ENCODE data around the gene HES2. TPM values are rescaled to one million over a fixed set of nuclear protein-coding genes. Genes with fewer than 3 reads are reported as not detected.

The HES2 gene
- total and polyA plus RNA-seq, 2 of the 4 experiments (the other 2 are of a cell fraction): not detected

DNA sequence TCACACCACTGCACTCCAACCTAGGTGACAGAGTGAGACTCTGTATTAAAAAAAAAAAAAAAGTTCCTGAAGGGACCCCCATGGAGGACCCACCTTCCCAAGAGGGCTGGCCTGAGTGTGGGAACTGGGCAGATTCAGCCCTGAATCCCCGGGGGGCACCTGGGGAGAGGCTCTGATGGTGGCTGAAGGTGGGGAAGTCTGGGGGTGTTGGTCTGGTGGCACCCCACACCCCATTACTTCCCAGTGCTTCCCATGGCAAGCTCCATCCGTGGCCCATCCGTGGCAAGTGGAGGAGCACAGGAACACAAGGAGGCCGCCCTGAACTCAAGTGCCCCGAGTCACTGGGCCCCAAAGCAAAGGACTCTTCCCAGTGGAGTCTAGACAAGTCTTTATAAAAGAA is 47.0 kb upstream of the HES2 start:
- no peak overlapping the region for H3K4me3 ChIP-seq (ENCODE audit: insufficient read depth, low read depth, low read length)
- no peaks in the 10 kb centered on the region for H3K9me3 ChIP-seq (ENCODE audit: control insufficient read depth, insufficient read depth, low read length)
- no peak overlapping the region for H4K8ac ChIP-seq (ENCODE audit: low read depth in 2 of 2, low read length in 2 of 2)
- BruUV-seq (replicated peaks): no TSS peak
- ATAC-seq (ENCODE audit: low read depth): no peak
- H3K4ac ChIP-seq (ENCODE audit: low read depth, low read length): no peak overlapping the region
- H2BK5ac ChIP-seq (ENCODE audit: low read depth, low read length, poor library complexity, severe bottlenecking): no peak overlapping the region
- dilution Hi-C loops (cut with HindIII; ENCODE audit: low sequenced_read_pairs, unreplicated experiment): no loop called here
- no peak for DNase-seq
- H3K36me3 ChIP-seq (ENCODE audit: control insufficient read depth, insufficient read depth, low read length): peaks cover 42% of the 10 kb centered on the region
- H2AK5ac ChIP-seq (ENCODE audit: low read depth, low read length): no peak overlapping the region
- no peak overlapping the region for H3K9ac ChIP-seq (ENCODE audit: low read depth, low read length)
- no peak overlapping the region for H3K27ac ChIP-seq (ENCODE audit: insufficient read depth, low read length)
- H4K20me1 ChIP-seq (ENCODE audit: insufficient read depth, low read length): no peaks in the 10 kb centered on the region
- POLR2A ChIA-PET (ENCODE audit: unreplicated experiment): no interaction called here
- H3K79me1 ChIP-seq (ENCODE audit: low read depth in 1 of 2, low read length in 2 of 2): no peaks in the 10 kb centered on the region
- H3K14ac ChIP-seq (replicated peaks; ENCODE audit: low read depth, low read length): no peak overlapping the region
- no peak overlapping the region for H4K5ac ChIP-seq (ENCODE audit: low read depth, low read length)
- no peak overlapping the region for H2BK20ac ChIP-seq (ENCODE audit: low read depth, low read length)
- CTCF ChIA-PET: no interaction called here
- no peak overlapping the region for H2AK9ac ChIP-seq (replicated peaks; ENCODE audit: low read depth, low read length, poor library complexity)
- H2BK120ac ChIP-seq (ENCODE audit: low read depth, low read length): no peak overlapping the region
- no peak for TF ChIP-seq RCOR1 (IDR thresholded peaks at IDR 0.05; ENCODE audit: insufficient replicate concordance, low read length)
- TF ChIP-seq CEBPB (IDR thresholded peaks at IDR 0.05; ENCODE audit: low read depth, low read length): no peak
- TF ChIP-seq MAZ (IDR thresholded peaks at IDR 0.05; ENCODE audit: borderline replicate concordance, low read depth, low read length): no peak
- no peak for TF ChIP-seq BHLHE40 (IDR thresholded peaks at IDR 0.05; ENCODE audit: low read depth, low read length)
- TF ChIP-seq RAD21 (IDR thresholded peaks at IDR 0.05; ENCODE audit: low read length): no peak
- TF ChIP-seq RFX5 (IDR thresholded peaks at IDR 0.05; ENCODE audit: low read depth, low read length): no peak
- no peak for TF ChIP-seq CTCF (conservative IDR thresholded peaks at IDR 0.05; ENCODE audit: low read depth, low read length)
- no peak for TF ChIP-seq POLR2A (IDR thresholded peaks at IDR 0.05; ENCODE audit: low read depth, low read length)
- TF ChIP-seq MAFK (IDR thresholded peaks at IDR 0.05; ENCODE audit: low read depth, low read length): no peak
- no peak for TF ChIP-seq FOS (IDR thresholded peaks at IDR 0.05; ENCODE audit: low read depth, low read length)
- no peak for TF ChIP-seq USF2 (IDR thresholded peaks at IDR 0.05; ENCODE audit: low read depth, low read length)
- no peak for TF ChIP-seq ELK1 (IDR thresholded peaks at IDR 0.05; ENCODE audit: borderline replicate concordance, low read depth, low read length)
- TF ChIP-seq SMC3 (IDR thresholded peaks at IDR 0.05; ENCODE audit: low read depth, low read length): no peak
- TF ChIP-seq MXI1 (IDR thresholded peaks at IDR 0.05; ENCODE audit: borderline replicate concordance, low read depth, low read length): no peak
- no peak for TF ChIP-seq CHD1 (IDR thresholded peaks at IDR 0.05; ENCODE audit: low read depth, low read length)
- no peak for TF ChIP-seq NFE2L2 (IDR thresholded peaks at IDR 0.05; ENCODE audit: low read depth, low read length)
- H3K18ac ChIP-seq (ENCODE audit: low read depth, low read length): no peak overlapping the region
- no CpG with 5 or more reads among the region's 5 CpGs for WGBS, 2 experiments (ENCODE audit: extremely low coverage in 2 of 2, insufficient read length in 1 of 2)
- no peaks in the 10 kb centered on the region for H3K4me1 ChIP-seq (ENCODE audit: control insufficient read depth, insufficient read depth, low read length)
- H4K91ac ChIP-seq (ENCODE audit: insufficient read depth, low read depth, low read length): no peak overlapping the region
- no peak overlapping the region for H3K56ac ChIP-seq (ENCODE audit: extremely low read depth, insufficient read depth, low read length)
- H3K9me1 ChIP-seq (ENCODE audit: insufficient read depth, low read length): no peaks in the 10 kb centered on the region
- in situ Hi-C loops (cut with MboI; ENCODE audit: low sequenced_read_pairs): no loop called here
- no peak overlapping the region for H3K23ac ChIP-seq (ENCODE audit: low read depth, low read length)
- intact Hi-C loops (cut with micrococcal nuclease): no loop called here
- H3K4me2 ChIP-seq (ENCODE audit: low read depth, low read length): no peak overlapping the region
- H2BK15ac ChIP-seq (ENCODE audit: low read depth, low read length): no peak overlapping the region
- no peaks in the 10 kb centered on the region for H3K27me3 ChIP-seq (ENCODE audit: control insufficient read depth, insufficient read depth, low read length)
- H2AFZ ChIP-seq (replicated peaks; ENCODE audit: low read length, poor library complexity): no peak overlapping the region
